ELF-1 (cell line): ENCODE data around the gene BCKDK.
"Not testable (repeated sequence)": the region's sequence is repeated elsewhere in the genome, so short reads cannot be mapped to it uniquely, and the experiment has no call there.

ENCODE experiments used
- DNase-seq: peaks from one replicate; pipeline ENCODE4 v3.0.0-alpha.2; 2016; ENCODE audit warnings: low read depth, low spot score

BCKDK gene

DNA sequence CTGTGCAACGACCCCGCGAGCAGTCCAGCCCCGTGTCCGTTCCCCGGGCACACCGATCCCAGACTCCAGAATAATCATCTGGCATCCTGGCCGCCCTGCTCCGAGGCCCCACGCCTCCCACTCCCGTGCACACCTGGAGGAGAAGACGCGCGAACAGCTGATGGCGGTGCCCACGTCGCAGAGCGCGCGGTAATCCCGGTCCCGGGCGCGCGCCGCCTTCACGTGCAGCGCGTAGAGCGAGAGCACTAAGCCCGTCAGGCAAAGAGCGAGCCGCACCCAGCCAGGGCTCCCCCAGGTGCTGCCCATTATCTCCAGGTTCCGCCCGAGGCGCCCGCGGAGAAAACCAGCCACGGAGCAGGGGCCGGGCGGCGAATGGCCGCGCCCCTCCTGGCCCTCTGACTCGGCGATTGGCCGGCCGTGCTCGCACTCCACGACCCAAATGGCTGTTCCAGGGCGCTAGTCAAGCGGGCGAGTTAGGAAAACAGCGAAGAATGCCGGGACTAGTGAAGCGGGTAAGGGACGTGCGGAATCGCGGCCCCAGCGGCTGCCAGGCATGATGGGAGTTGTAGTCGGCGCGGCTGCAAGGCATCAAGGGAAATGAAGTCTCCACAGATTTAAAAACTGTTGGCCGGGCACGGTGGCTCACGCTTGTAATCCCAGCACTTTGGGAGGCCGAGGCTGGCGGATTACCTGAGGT, 13.6 kb upstream of the BCKDK start, which contains the start of gene VKORC1:
Gene VKORC1 (minus strand): TSS at position 374 of the 697 bp plus-strand sequence. CDS start 68 bp downstream, at position 306.
- DNase-seq: peak; percentile 99

- DNase-seq: no peak
Measured at GRCh38 chr16:31099860-31100638, 8.1 kb upstream of the BCKDK start.

DNA sequence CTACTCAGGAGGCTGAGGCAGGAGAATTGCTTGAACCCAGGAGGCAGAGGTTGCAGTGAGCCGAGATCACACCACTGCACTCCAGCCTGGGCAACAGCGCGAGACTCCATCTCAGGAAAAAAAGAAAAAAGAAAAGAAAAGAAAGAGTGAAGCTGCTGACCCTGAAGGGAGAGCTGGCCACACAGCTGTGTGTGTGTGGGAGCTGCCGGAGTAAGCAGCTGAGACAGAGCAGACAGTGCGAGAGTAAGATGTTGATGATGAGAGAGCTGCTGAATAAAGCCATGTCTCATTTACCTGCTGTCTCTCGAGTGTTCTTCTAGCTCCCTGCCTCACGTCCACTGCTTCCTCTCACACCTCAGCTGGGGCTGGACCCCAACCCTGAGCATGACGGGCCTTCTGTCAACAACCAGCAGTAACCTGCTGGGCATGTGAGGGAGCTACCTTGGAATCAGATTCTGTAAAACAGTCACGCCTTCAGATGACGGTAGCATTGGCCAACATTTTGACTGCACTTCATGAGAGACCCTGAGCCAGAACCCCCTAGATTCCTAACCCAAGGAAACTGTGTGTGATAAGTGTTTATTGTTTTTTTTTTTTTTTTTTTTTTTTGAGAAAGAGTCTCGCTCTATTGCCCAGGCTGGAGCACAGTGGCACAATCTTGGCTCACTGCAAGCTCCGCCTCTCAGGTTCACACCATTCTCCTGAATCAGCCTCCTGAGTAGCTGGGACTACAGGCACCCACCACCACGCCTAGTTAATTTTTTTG, 7.1 kb upstream of the BCKDK start:
- not testable (repeated sequence) for DNase-seq

- DNase-seq: peak; percentile 92
Measured at GRCh38 chr16:31105677-31106213, 2.4 kb upstream of the BCKDK start.

DNA sequence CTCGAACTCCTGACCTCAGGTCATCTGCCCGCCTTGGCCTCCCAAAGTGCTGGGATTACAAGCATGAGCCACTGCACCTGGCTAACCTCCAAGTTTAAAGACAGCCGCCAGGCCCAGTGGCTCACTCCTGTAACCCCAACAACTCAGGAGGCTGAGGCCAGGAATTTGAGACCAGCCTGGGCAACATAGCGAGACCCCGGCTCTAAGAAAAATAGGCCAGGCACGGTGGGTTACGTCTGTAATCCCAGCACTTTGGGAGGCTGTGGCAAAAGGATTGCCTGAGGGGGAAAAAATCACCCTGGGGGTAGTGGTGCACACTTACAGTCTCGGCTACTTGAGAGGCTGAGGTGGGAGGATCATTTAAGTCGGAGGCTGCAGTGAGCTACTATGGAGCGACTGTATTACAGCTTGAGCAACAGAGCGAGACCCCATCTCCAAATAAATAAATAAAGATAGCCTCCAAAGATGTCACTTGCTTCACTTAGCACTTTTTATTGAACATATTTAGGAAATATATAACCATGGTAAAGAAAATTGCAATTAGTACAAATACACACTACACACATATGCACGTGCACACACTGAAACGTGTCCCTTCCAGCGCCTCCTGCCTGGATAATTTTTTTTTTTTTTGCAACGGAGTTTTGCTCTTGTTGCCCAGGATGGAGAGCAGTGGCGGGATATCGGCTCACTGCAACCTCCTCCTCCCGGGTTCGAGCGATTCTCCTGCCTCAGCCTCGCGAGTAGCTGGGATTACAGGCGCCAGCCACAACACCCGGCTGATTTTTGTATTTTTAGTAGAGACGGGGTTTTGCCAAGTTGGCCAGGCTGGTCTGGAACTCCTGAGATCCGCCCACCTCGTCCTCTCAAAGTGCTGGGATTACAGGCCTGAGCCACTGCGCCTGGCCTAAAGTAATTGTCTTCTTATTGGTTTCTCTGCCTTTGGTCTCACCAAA, 1.4 kb upstream of the BCKDK start:
- DNase-seq: no peak

- DNase-seq: no peak
Measured at GRCh38 chr16:31107465-31107867, 720 bp upstream of the BCKDK start.

GRCh38 chr16:31108794-31109558, 790 bp downstream of the BCKDK start:
- DNase-seq: no peak

GRCh38 chr16:31109622-31110021, 1.4 kb downstream of the BCKDK start:
- no peak for DNase-seq

- no peak for DNase-seq
Measured at GRCh38 chr16:31110106-31111034, 2.2 kb downstream of the BCKDK start.

- DNase-seq: no peak
Measured at GRCh38 chr16:31111881-31112466, 3.8 kb downstream of the BCKDK start.

DNA sequence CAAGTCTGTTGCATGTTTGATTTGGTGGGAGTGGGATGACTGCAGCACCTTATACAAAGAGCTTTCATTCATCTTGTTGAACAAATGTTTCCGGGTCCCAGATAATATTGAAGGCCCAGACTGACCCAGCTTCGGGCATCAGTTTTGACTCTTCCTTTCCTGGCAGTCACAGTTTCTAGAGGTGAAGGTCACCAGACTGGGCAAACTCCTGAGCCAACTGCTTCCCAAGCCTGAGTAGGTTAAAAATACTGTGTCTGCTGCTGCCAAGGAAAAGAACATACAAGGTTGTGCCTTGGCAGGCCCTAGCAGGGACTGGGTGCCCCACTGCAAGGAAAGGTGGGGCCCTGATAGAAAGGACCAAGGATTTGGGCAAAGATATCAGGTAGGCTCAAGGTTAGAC, 4.5 kb downstream of the BCKDK start:
- no peak for DNase-seq

DNA sequence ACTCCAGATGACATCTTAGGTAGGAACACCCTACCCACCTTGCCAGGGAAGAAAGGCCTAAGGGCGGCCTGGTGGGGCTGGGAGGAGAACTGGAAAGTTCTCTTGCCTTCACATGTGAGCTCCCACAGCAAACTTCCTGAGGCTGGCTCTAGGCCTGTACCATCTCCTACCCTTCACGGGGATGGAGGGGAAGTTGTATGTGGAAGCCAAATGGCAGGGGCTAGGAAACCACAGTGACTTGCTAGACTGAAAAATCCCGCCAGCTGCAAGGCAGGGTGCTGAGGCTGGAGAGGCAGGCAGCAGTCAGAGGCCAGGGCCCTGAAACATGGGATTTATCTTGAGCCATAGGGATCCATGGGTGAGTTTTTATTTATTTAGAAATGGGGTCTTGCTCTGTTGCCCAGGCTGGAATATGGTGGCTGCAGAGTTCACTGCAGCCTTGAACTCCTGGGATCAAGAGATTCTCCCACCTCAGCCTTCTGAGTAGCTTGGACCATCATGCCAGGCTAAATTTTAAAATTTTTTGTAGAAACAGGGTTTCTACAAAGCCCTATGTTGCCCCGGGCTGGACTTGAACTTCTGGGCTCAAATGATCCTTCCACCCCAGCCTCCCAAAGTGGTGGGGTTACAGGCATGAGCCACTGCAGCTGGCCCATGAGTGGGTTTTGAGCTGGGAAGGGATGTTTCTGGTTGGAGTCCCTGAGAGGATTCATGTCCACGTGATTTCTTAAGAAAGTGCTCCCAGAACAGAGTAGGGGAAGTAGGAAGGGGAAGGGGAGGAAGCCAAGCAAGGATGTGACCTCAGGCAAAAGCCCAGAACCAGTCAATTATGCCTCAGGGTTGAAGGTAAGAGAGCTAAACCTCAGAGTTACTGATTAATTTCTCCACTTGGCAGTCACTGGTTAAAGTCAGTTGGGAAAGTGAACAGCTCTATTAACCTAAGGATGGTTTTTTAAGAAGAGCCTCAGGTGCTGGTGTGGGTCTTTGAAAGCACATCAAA, 5.2 kb downstream of the BCKDK start:
- no peak for DNase-seq

- no peak for DNase-seq
Measured at GRCh38 chr16:31114468-31114867, 6.3 kb downstream of the BCKDK start.

- peak; percentile 97 for DNase-seq
Measured at GRCh38 chr16:31117384-31118222, 9.4 kb downstream of the BCKDK start, which contains the start of gene KAT8. Gene KAT8, plus strand, starts transcription at chr16:31117664. Its CDS starts 18 bp downstream, at chr16:31117682.

DNA sequence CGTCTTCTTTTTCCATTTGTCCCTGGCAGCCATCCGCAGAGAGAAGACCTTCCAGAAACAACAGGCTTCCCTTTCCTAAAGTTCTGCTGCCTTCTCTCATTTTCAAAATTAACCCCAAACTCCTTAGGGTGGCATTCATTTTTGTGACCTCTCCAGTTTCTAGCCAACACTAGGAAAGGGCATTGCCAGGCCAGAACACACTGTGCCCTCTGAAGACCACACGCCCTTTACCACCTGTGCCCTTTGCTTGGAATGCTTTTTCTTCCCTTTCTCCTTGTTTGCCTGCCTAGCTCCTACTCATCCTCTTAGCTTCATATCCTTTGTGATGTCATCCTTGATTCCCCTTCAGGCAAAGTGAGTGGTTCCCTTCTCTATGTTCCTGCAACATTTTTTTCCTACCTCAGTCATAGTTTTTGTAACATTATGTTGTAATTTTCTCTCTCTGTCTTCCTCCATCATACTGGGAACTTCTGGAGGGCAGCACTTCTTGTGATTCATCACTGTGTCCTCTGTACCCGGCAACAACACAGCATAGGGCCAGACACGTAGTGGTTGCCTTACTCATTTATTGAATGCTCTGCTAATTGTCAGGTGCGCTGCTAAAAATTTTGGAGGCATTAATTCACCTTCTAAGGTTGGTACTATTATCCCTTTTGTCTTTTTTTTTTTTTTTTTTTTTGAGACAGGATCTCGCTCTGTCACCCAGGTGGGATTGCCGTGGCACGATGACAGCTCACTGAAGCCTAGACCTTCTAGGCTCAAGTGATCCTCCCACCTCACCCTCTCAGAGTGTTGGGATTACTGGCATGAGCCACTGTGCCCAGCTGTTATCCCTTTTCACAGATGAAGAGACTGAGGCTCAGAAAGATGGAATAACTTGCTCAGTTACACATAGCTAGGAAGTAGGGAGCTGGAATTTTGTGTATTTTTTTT, 10.3 kb downstream of the BCKDK start:
- no peak for DNase-seq
